HL-60 (cell line): ENCODE results near the gene RERE.

Experiments
- TF ChIP-seq, protein P1 (sequence below): IDR thresholded peaks from one replicate; pipeline ENCODE4 v1.5.1; 2011; ENCODE audit warnings: low read length, control low read depth, inconsistent platforms; ENCODE audit not compliant: insufficient read depth
- TF ChIP-seq, protein P2 (sequence below): IDR thresholded peaks from 2 replicates; pipeline ENCODE4 v1.6.1; 2012; ENCODE audit warnings: low read depth; ENCODE audit not compliant: insufficient replicate concordance

DNA sequence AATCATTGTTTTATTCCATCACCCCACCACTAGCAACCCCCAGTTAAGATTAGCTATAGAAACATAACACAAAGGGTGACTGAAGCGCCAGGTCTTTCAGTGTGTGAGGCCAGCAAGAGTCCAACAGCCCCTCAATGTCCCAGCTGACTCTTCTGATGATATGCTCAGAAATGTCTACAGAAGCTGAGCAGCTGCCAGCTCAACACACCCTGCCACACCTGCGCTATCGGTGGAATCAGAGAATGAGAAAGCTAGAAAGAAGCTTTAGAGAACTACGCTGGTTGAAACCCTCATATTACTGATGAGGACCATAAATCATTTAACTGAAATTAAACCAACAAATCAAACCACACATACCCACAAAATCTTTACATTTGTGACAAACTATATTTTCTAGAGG is 383.3 kb downstream of the RERE start:
- TF ChIP-seq, protein P1, sequence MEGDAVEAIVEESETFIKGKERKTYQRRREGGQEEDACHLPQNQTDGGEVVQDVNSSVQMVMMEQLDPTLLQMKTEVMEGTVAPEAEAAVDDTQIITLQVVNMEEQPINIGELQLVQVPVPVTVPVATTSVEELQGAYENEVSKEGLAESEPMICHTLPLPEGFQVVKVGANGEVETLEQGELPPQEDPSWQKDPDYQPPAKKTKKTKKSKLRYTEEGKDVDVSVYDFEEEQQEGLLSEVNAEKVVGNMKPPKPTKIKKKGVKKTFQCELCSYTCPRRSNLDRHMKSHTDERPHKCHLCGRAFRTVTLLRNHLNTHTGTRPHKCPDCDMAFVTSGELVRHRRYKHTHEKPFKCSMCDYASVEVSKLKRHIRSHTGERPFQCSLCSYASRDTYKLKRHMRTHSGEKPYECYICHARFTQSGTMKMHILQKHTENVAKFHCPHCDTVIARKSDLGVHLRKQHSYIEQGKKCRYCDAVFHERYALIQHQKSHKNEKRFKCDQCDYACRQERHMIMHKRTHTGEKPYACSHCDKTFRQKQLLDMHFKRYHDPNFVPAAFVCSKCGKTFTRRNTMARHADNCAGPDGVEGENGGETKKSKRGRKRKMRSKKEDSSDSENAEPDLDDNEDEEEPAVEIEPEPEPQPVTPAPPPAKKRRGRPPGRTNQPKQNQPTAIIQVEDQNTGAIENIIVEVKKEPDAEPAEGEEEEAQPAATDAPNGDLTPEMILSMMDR = no peak
- TF ChIP-seq, protein P2, sequence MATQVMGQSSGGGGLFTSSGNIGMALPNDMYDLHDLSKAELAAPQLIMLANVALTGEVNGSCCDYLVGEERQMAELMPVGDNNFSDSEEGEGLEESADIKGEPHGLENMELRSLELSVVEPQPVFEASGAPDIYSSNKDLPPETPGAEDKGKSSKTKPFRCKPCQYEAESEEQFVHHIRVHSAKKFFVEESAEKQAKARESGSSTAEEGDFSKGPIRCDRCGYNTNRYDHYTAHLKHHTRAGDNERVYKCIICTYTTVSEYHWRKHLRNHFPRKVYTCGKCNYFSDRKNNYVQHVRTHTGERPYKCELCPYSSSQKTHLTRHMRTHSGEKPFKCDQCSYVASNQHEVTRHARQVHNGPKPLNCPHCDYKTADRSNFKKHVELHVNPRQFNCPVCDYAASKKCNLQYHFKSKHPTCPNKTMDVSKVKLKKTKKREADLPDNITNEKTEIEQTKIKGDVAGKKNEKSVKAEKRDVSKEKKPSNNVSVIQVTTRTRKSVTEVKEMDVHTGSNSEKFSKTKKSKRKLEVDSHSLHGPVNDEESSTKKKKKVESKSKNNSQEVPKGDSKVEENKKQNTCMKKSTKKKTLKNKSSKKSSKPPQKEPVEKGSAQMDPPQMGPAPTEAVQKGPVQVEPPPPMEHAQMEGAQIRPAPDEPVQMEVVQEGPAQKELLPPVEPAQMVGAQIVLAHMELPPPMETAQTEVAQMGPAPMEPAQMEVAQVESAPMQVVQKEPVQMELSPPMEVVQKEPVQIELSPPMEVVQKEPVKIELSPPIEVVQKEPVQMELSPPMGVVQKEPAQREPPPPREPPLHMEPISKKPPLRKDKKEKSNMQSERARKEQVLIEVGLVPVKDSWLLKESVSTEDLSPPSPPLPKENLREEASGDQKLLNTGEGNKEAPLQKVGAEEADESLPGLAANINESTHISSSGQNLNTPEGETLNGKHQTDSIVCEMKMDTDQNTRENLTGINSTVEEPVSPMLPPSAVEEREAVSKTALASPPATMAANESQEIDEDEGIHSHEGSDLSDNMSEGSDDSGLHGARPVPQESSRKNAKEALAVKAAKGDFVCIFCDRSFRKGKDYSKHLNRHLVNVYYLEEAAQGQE = no peak
